Upper lobe of right lung (tissue), 1 donor: ENCODE data around the gene CACNG4. TPM values are rescaled to one million over a fixed set of nuclear protein-coding genes. Genes with fewer than 3 reads are reported as not detected.
"Not testable (repeated sequence)": the region's sequence is repeated elsewhere in the genome, so short reads cannot be mapped to it uniquely, and the experiment has no call there.

Experiments
- ATAC-seq: fragments of 200-7000 bp; cut with Tn5 transposase; one replicate; pipeline ENCODE4 v1.9.1; 2020; ENCODE audit warnings: mild to moderate bottlenecking, moderate library complexity
- DNase-seq: peaks from one replicate; pipeline ENCODE4 v3.0.0-alpha.2; 2020
- H3K27ac ChIP-seq: fragments of 200-600 bp; one replicate; pipeline ENCODE4 v1.8.0; 2022
- H3K27me3 ChIP-seq: fragments of 200-600 bp; one replicate; pipeline ENCODE4 v1.8.0; 2022; ENCODE audit warnings: mild to moderate bottlenecking
- H3K36me3 ChIP-seq: fragments of 200-600 bp; one replicate; pipeline ENCODE4 v1.8.0; 2022
- H3K4me1 ChIP-seq: fragments of 200-600 bp; one replicate; pipeline ENCODE4 v1.8.0; 2022
- H3K4me3 ChIP-seq: fragments of 200-600 bp; one replicate; pipeline ENCODE4 v1.8.0; 2022; ENCODE audit warnings: mild to moderate bottlenecking
- H3K9me3 ChIP-seq: fragments of 200-600 bp; one replicate; pipeline ENCODE4 v1.8.0; 2022
- CTCF ChIP-seq: fragments of 200-600 bp; IDR thresholded peaks from one replicate; pipeline ENCODE4 v1.8.0; 2022; ENCODE audit warnings: antibody characterized with exemption
- intact Hi-C: fragments of 100-400 bp; cut with DNase I; formaldehyde crosslinking; loops from one replicate; pipeline ENCODE4 v1.11.0; 2022
- total RNA-seq: library from RNA; stranded (reverse); fragmentation: NEBNext Ultra II Directional; extraction: Animal tissue kit (Norgen Biotek cat#: 25700); gene quantifications from one replicate; pipeline ENCODE4 v1.2.1, GENCODE V29; 2021
- donor health status: DM: no; HTN: yes; CAD: no; lungs with severe emphysema.

Gene CACNG4
- total RNA-seq, 1 donor from 2014 or later: 9.3 TPM

GRCh38 chr17:66970797-66971196 lies 6.3 kb downstream of the CACNG4 start:
- DNase-seq (no peak), ATAC-seq (no peak)
- Histone ChIP-seq H3K27me3 (peaks cover 28% of the 10 kb centered on the region), H3K4me1 (peaks cover 3% of the 10 kb centered on the region), H3K36me3 (no peaks in the 10 kb centered on the region), H3K27ac (no peak overlapping the region), H3K4me3 (no peak overlapping the region), H3K9me3 (no peaks in the 10 kb centered on the region)
- no peak for TF ChIP-seq CTCF
- intact Hi-C loops: no loop called here

- Histone ChIP-seq H3K4me1 (no peaks in the 10 kb centered on the region), H3K27ac (no peak overlapping the region), H3K9me3 (no peaks in the 10 kb centered on the region), H3K27me3 (peaks cover 23% of the 10 kb centered on the region), H3K36me3 (no peaks in the 10 kb centered on the region), H3K4me3 (no peak overlapping the region)
- intact Hi-C loops: no loop called here
- ATAC-seq (no peak), DNase-seq (no peak)
- no peak for TF ChIP-seq CTCF
These were observed 6.8 kb downstream of the CACNG4 start for GRCh38 chr17:66971264-66971663.

- H3K9me3 ChIP-seq: no peaks in the 10 kb centered on the region
- DNase-seq (no peak), ATAC-seq (no peak)
- no peaks in the 10 kb centered on the region for H3K36me3 ChIP-seq
- H3K4me1 ChIP-seq: no peaks in the 10 kb centered on the region
- intact Hi-C loops: no loop called here
- no peak overlapping the region for H3K27ac ChIP-seq
- no peak overlapping the region for H3K4me3 ChIP-seq
- H3K27me3 ChIP-seq: peaks cover 18% of the 10 kb centered on the region
- no peak for TF ChIP-seq CTCF
These were observed 7.4 kb downstream of the CACNG4 start for GRCh38 chr17:66971730-66972441.

DNA sequence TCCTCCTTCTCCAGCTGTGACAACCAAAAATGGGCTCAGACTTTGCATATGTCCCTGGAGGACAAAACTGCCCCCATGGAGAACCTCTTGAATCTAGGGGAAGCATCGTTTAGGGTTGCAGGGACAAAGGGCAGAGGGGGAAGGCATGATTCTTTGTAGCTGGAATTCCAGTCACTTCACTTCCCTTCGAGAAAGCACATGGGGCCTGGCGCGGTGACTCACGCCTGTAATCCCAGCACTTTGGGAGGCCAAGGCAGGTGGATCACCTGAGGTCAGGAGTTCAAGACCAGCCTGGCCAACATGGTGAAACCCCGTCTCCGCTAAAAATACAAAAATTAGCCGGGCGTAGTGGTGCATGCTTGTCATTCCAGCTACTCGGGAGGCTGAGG lies 7.9 kb downstream of the CACNG4 start:
- not testable (repeated sequence) for ATAC-seq

DNA sequence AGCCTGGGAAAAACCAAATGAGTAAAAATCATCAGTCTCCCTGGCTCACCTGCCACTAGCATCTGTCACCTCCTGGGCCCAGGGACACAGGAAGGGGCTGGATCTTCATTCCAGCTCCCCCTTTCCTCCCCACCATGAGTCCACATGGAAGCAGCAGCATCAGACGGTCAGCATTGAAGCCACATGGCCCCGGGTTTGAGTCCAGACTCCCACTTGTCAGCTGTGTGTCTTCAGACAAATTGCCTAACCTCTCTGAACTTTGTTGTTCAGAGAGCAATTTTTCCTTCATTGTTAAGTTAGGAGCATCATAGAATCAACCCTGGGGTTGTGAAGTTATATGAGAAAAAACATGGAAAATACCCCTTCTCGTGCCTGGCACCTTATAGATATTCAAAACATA lies 10.7 kb downstream of the CACNG4 start:
- intact Hi-C loops: no loop called here
- peaks cover 5% of the 10 kb centered on the region for H3K27me3 ChIP-seq
- no peak for TF ChIP-seq CTCF
- H3K27ac ChIP-seq: no peak overlapping the region
- H3K4me3 ChIP-seq: no peak overlapping the region
- H3K4me1 ChIP-seq: no peaks in the 10 kb centered on the region
- ATAC-seq: no peak
- H3K9me3 ChIP-seq: no peaks in the 10 kb centered on the region
- no peak for DNase-seq
- H3K36me3 ChIP-seq: no peaks in the 10 kb centered on the region

More for the DNA sequence above, 7.9 kb downstream of the CACNG4 start:
- H3K4me3 ChIP-seq, H3K27ac ChIP-seq, intact Hi-C loops, DNase-seq, H3K36me3 ChIP-seq, H3K4me1 ChIP-seq, H3K9me3 ChIP-seq: not testable (repeated sequence)
- H3K27me3 ChIP-seq: peaks cover 19% of the 10 kb centered on the region

DNA sequence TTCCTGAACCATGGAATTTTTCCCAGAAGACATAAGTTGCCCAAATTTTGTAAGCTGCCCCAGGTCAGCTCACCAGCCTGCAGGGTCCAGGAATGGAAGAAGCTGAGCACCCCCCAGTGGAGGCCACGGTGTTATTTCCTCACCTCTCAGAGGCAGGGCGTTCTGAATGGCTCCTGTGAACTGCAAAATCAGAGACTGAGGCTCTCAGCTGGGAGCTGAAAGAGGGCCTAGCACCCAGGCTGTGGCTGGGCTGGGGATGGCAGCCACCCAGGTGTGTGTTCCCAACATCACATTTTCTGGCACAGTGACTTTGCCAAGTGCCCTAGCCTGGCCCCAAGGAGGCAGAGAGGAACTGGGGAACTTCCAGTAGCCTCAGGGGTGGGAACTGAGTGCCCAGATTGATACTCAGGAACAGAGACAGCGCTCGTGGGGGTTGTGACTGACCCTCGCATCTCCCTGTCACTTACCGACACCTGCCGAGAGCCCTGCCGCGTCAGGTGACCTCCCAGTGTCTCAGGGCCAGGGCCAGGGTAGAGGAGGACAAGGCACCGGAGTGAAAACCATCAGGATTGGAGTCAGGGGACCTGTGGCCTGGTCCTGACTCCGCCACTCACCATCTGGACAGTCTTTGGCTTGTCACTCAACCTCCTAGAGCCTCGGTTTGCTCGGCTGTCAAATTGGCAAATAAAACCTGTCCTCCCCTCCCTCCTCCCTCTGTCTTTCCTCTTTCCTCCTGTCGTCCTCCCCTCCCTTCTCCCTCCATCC lies 11.3 kb downstream of the CACNG4 start:
- intact Hi-C loops: no loop called here
- Histone ChIP-seq H3K9me3 (no peaks in the 10 kb centered on the region), H3K4me1 (no peaks in the 10 kb centered on the region), H3K36me3 (no peaks in the 10 kb centered on the region), H3K27ac (no peak overlapping the region), H3K27me3 (peaks cover 5% of the 10 kb centered on the region), H3K4me3 (no peak overlapping the region)
- TF ChIP-seq CTCF: no peak
- no peak for DNase-seq
- no peak for ATAC-seq
